GM12892 (cell line): ENCODE measurements around the gene ANKRD22.

Source experiments
- POLR2A ChIP-seq: IDR thresholded peaks from 2 replicates; pipeline ENCODE4 v1.6.1; 2011; ENCODE audit warnings: low read depth, low read length, control low read depth
- POLR2AphosphoS5 ChIP-seq: IDR thresholded peaks from 2 replicates; pipeline ENCODE4 v1.6.1; 2011; ENCODE audit warnings: low read depth, low read length, control low read depth
- TAF1 ChIP-seq: IDR thresholded peaks from 2 replicates; pipeline ENCODE4 v1.6.1; 2011; ENCODE audit warnings: low read depth, mild to moderate bottlenecking, control low read depth, low read length, borderline replicate concordance

DNA sequence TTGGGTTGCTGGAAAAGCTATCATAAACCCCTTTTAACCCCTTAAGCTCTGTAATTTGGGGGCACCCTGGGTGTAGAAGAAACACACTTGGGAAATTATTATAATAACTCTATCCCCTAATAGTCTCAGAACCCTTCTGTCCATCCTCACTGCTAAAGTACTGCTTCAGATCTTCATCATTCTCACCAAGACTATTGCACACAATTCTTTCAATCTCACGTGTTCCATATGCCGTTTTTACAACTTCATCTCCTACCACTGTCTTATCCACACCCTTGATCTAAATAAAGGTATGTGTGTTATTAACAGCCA lies 15.8 kb downstream of the ANKRD22 start:
- no peak for TF ChIP-seq POLR2A
- no peak for TF ChIP-seq POLR2AphosphoS5
- TF ChIP-seq TAF1: no peak
